Endothelial cell of umbilical vein (primary cell): ENCODE measurements around the gene PGAP1.

ENCODE experiments used
- CTCF ChIP-seq, 2 donors: IDR thresholded peaks; 1 replicate in 1 of 2; 2 replicates in 1 of 2; pipeline ENCODE4 v1.5.1; 2011; ENCODE audit warnings: low read length in 2 of 2, mild to moderate bottlenecking in 2 of 2, moderate library complexity in 2 of 2, control low read depth in 1 of 2, inconsistent platforms in 1 of 2, low read depth in 1 of 2; ENCODE audit not compliant: insufficient read depth in 1 of 2; ENCODE audit errors: extremely low read depth in 1 of 2
- JUN ChIP-seq: IDR thresholded peaks from 2 replicates; pipeline ENCODE4 v1.6.1; 2011; ENCODE audit warnings: borderline replicate concordance, low read depth; ENCODE audit not compliant: insufficient read length, insufficient read depth
- POLR2A ChIP-seq: IDR thresholded peaks from 2 replicates; pipeline ENCODE4 v1.6.1; 2012; ENCODE audit warnings: low read depth, mild to moderate bottlenecking, control low read depth, low read length
- TF ChIP-seq, protein P1 (sequence below): IDR thresholded peaks from 2 replicates; pipeline ENCODE4 v1.6.1; 2011; ENCODE audit not compliant: insufficient read depth, insufficient read length

- no peak for TF ChIP-seq JUN
- TF ChIP-seq POLR2A = no peak
- TF ChIP-seq, protein P1, sequence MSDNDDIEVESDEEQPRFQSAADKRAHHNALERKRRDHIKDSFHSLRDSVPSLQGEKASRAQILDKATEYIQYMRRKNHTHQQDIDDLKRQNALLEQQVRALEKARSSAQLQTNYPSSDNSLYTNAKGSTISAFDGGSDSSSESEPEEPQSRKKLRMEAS = no peak
- TF ChIP-seq CTCF (IDR thresholded peaks at IDR 0.05; ENCODE audit: extremely low read depth in 1 of 2, insufficient read depth in 1 of 2, low read depth in 1 of 2, low read length in 2 of 2) = no peak
Observed at GRCh38 chr2:196798980-196799379, 127.5 kb downstream of the PGAP1 start.
